SKM-1 treated with dmso at 0.1 percent for 144 hours (cell line): ENCODE measurements around the gene CCDC177.

Experiments
- DNase-seq: peaks from one replicate; lab custom pipeline; 2025; ENCODE audit not compliant: unreplicated experiment; lab: John Stamatoyannopoulos, UW

The CCDC177 gene

DNA sequence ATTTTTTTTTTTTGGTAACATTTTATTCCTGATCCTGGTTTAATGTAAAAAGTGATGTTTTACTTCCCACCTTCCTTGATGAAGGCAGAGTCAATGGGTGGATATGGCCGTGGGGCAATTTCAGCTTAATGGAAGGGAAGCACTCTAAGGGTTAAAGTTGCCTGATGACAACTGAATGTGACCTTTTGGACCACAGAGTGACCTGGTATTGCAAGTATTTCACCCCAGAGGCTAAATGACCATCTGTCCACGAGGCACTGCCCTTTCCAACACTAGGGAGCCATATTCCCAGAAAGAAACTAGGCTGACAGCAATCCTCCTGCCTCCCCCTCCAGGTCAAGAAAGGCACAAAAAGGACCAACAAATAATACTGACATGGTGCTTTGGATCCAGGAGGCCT is 4.8 kb downstream of the CCDC177 start:
- DNase-seq: no peak

DNA sequence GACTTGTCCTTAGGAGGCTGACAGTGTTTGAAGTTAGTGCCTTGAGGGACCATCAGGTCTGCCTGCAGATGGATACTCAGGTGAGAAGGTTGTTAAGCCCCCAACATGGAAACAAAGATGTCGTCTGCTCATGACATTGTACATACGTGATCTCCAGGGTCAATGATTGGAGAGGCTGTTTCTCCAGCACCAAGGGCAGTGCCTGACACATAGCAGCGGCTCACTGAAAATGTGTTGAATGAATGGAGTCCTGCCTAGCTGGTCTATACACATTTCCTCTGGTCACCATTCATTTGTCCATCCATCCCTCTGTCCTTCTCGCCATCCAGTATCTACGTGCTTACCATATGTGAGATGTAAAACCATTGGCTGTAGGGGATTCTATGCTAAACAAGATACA is 7.1 kb downstream of the CCDC177 start:
- DNase-seq: no peak

DNA sequence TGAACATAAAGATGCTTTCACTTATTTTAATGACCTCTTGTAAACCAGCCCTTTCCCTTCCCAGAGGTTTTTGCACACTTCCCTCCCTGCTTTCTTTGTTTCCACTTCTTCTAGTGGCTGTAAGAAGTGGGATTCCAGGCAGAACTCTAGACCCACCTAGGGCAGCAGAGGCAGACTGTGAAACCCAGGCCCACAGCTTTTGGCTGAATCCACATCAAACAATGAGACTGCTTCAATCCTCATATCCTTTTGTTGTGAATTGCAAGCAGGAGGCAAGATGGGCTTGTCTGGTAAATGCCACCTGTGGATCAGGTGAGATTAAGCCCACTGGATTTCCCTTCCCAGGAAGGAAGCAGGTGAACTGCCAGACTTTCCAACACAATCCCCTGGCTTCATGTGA is 12.8 kb downstream of the CCDC177 start:
- DNase-seq: no peak

- no peak for DNase-seq
Measured at GRCh38 chr14:69560826-69561225, 13.8 kb downstream of the CCDC177 start.

DNA sequence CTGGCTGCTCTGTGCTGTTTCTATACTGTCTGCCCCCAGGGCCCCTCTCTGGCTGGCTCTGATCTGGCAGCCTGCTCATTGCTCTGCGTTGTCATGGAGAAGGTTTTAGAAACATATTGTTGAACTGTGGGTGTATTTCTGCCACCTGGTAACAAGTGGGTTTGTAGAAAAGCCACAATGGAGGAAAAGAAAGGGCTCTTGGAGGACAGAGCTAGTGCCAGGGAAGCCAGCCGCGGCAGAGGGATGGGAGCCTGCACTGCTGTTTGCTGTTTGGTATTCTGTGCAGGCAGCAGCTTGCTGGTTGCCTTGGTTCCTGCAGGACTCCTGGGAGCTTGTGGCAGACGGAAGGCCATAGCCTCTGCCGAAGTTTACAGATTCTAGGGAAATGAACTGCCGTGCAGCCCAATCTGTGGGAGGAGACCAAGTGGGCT is 15.1 kb downstream of the CCDC177 start:
- no peak for DNase-seq

- no peak for DNase-seq
Measured at GRCh38 chr14:69558774-69559173, 15.9 kb downstream of the CCDC177 start.

- DNase-seq: no peak
Measured at GRCh38 chr14:69554500-69554899, 20.2 kb downstream of the CCDC177 start.

DNA sequence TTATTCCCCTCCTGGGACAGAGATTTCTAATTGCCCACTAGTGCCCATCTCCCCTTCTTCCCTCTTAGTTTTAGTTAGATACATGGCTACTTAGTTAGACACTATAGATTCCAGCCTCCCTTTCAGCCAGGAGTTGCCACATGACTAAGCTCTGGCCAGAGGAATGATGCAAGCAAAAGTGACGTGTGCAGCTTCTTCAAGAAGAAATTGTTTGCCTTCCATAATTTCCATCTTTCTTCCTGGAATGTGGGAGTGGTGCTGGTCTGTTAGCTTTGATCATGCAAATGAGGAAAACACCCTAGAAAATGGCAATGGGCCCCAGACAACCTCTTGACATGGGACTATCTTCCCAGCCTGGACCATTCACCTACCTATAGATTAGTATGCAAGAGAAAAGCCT is 21.4 kb downstream of the CCDC177 start:
- DNase-seq: no peak

GRCh38 chr14:69551511-69551910 is 23.2 kb downstream of the CCDC177 start:
- DNase-seq: no peak

- no peak for DNase-seq
Measured at GRCh38 chr14:69548566-69548965, 26.1 kb downstream of the CCDC177 start.

DNA sequence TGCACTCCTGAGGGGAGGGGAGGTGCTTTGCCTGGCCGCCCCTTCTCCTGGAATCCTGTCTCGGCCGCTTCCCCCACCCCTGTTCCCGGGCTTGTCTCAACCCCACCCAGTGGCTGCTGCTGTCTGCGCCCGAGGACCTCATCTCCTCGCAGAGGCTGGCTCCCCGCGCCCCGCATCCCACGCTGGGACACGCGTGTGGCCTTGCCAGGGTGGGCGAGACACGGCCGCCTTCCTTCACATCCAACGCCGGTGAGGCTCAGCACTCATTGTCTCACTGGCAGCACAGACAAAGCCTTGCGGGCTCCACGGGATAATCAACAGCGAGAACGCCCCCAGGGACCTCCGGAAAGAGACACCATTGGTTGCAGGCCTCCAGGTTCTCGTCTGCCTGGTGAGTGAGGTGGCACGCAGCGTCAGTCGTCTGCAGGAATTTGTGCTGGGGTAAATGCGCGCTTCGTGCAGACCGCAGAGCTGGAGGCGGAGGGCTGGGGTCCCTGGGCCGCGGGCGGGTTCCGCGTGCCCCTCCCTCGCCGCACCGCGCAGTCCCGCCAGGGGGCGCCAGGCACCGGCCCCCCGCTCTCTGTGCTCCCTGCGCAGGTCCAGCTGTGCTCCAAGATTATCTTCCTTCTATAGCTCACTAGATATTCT is 26.8 kb downstream of the CCDC177 start:
- DNase-seq: no peak

DNA sequence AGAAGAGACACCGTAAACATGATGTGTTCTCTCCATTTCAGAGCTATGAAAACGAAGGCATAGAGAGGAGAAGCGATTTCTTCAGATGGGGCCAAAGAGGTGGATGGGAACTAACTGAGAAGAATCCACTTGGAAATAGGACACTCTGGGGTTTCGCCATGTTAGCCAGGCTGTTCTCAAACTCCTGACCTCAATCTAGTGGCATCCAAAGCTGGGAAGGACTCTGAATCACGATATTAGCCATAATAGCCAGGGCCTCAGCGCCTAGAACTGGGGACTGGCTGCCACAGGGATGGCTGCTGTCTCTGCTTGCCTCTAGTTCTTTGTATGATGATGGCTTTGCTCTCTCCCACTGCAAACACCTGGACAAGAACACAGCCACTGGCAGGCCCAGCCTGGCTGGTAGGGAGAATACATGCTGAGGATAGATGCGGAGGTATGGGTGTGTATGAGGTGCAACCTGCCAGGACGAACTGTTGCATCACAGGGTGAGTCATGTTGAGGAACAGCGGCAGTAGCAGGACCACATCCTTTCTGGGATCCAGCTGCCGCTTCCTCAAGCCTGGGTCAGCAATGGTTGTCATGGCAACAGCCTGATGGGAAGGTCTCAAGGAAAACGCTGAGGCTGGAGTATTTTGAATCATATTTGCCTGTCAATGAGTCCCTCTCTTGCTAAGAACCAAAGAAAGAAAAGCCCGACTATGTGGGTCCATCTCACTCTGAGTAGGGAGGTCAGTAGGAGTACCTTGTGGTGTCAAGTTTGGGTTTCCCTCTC is 31.1 kb downstream of the CCDC177 start:
- peak; percentile 59 for DNase-seq

GRCh38 chr14:69542311-69542710 is 32.4 kb downstream of the CCDC177 start:
- DNase-seq: no peak

- DNase-seq: no peak
Measured at GRCh38 chr14:69540654-69541335, 33.9 kb downstream of the CCDC177 start.

GRCh38 chr14:69539631-69540410 is 34.9 kb downstream of the CCDC177 start:
- no peak for DNase-seq

- no peak for DNase-seq
Measured at GRCh38 chr14:69538766-69539165, 35.9 kb downstream of the CCDC177 start.

DNA sequence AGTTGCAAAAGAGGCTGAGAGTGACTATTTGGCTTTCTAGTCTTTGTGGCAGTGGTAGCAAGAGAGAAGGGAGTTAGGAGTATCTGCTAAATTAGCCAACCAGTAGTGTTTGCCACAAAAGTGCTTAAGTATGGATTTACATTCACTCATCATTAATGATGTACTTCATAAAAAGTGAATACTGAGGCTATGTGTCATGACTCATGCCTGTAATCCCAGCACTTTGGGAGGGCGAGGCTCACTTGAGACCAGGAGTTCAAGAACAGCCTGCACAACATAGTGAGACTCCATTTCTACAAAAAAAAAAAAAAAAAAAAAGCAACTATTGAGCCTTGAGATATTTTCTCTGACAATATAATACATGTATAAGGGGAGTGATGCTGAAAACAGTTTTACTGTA is 36.8 kb downstream of the CCDC177 start:
- no peak for DNase-seq

DNA sequence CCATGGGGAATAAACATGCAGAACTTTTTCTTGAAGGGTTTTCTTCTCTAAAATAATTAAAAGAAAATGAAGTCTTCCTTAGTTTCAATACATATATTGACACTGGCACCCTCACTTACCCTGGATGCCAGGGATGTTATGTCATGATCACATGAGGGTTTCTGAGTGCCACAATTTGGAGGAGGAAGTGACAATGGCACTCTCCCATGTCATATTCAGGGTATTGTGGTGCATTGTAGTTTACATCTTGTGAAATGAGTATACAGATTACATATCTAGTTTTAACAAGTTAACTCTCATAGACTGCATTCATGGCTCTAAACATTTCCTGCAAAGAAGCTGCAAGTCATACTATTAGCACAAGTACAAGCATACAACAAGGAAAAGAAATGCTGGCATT is 37.7 kb downstream of the CCDC177 start:
- DNase-seq: no peak

- DNase-seq: no peak
Measured at GRCh38 chr14:69535230-69535848, 39.3 kb downstream of the CCDC177 start.

- no peak for DNase-seq
Measured at GRCh38 chr14:69532561-69533340, 41.9 kb downstream of the CCDC177 start.
